ENCODE data around the gene NPFF.
"Not testable (repeated sequence)": the region's sequence is repeated elsewhere in the genome, so short reads cannot be mapped to it uniquely, and the experiment has no call there.

NPFF gene

DNA sequence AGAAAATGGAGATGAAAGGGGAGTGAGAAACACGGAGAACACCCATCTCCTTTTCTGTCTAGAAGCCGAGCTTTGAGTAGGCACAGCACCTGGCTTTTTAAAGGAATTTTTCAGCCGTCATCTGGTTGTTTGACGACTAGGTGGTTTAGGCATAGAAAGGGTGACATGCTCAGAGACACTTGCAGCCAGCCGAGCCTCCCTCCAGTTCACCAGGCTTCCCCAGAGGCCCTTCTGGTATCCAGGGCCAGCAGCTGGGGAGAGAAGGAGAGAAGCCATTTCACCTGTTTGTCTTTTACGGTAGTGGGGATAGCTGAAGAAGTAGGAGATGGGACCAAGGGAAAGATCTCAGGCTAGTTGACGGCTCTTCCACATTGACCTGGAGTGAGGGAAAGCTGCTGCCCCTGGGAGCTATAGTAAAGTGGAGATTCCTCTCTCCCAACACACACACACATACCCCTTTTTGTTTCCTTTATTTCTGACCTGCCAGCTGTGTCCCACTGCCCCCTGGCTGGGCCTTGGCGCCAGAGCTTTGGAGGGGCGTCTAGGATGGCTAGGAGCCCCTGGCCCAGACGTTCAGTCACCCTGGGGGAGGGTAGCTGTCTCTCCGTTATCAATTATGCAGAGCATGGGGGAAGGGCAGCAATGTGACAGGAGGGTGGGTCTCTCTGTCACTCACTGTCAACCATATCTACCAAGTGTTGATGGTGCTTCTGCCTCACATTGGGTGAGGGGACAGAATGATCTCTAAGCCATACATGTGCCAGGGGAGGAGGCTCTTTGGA is 13.5 kb downstream of the NPFF start:
- no peak for DNase-seq

DNA sequence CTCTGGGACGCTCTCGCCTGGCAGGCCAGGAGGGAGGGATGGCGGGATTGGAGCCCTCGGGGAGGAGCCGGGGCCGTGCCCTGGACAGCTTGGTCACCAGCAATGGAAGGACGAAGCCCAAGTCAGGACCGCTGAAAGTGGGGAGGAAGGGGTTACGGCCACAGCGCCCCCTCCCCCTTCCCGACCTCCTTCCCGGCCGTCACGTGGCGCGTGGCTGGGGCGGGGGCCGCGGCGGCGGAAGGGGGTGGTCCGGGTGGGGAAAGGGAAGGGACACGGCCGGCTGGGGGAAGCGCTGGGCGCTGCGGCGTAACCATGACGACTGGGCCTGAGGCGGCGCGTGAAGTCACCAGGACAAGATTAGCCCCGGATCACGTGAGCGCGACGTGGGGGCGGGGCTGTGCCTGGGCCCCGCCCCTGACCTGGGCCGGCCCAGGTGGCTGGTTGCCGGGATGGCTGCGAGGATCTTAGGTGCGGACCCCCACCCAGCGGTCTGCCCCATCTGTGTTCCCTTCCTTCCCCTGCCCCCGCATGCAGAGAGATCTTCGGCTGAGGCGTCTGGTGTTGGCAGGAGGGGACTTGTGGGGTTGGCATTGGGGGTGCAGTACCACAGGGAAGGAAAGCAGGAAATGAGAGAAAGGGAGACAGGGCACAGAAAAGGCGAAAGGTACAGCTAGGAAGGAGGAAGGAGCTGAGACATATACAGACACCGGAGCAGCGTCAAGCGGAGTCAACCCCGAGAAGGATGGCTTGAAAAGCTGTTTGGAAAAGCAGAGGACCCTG is 14.3 kb downstream of the NPFF start:
- DNase-seq, result peak; percentile 81 to 90

DNA sequence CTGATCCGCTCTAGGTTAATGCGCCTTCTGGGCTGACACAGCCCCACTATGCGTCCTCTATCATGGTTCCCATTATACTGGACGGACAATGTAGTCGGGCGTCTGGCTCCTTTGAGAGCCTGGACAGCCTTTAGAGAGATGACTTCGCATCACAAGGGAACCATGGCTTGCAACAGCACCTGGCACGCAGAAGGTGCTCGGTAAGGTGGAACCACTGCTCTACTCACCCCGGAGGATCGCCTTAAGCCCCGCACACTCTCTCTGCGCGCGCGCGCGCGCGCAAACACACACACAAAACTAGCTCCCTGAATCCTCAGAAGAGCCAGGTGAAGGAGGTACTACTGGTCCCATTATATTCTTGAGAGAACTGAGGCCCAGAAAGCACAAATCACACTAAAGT is 15.1 kb downstream of the NPFF start:
- DNase-seq, result no peak

GRCh38 chr12:53489242-53489864 is 17.9 kb downstream of the NPFF start:
- no peak for DNase-seq

DNA sequence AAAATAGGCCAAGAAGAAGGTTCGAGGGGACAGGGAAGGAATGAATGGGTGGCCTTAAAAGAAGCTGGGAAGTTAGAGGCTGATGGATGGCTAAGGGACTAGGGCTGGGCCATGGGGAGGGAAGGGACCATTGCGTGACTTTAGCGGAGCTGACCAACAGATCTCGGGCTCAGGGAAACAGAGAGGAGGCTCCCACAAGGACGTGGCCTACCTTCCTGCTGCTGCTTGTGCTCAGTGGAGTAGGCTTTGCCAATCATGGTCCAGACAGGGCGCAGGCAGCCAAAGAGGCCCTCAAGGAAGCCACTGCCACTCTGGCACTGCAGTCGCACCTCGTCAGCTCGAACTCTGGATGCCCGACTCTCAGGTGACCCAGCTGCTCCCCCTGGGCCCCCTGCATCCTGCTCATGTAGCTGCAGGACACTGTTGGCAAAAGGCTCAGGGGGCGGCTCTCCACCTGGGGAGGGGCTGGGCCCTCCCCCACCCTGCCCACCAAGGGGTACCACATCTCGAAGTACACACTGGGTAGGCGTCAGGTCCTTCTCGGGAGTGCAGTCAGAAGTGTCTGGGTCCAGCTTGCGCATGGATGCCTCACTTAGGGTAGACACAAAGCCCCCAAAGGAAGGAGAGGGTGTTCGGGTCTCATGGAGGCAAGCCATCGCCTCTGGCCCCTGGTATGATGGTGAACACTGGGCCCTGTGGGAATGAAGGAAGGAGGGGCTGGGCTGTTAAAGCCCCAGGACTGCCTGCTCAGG is 20.4 kb downstream of the NPFF start:
- DNase-seq, result no peak

GRCh38 chr12:53485955-53486735 is 21.1 kb downstream of the NPFF start:
- DNase-seq, result no peak

DNA sequence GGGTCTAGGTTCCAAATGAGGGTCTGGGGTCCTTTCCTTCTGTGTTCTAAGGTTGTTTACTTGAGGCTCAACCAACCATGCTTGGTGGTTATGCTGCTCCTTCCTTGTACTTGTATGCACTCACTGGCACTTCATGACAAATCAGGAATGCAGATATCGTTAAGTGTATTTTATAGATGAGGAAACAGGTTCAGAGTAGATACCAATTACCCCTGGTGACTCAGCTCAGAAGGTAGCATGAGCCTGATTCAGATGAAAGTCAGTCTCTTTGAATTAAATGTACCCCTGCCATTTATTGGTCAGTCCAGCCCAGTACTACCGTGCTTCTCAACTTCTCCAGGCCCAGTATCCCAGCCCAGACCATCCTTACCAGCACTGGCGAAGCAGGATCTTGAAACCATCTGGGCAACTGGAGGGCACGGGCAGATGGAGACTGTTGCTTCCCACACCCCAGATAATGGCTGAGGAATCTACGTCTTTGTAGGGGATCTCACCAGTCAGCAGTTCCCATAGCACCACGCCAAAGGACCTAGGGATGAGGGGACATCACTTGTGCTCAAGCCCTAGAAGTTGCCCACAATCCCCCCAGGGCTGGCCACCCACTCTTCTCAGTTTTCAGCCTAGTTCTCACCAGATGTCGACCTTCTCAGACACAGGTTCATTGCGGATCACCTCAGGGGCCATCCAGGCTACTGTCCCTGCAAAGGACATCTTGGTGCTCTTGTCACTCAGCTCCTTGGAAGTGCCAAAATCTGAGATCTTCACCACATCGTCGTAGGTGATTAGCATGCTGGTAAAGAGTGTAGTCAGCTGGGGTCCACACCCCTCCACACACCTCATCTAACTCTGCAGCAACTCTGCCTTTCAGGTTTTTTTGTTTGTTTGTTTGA is 22.4 kb downstream of the NPFF start:
- DNase-seq, result no peak

GRCh38 chr12:53483979-53484377 is 23.3 kb downstream of the NPFF start:
- DNase-seq, result no peak

- DNase-seq, result no peak
These were observed 23.9 kb downstream of the NPFF start for GRCh38 chr12:53483225-53483978.

GRCh38 chr12:53482626-53483168 is 24.6 kb downstream of the NPFF start:
- no peak for DNase-seq

GRCh38 chr12:53481939-53482586 is 25.2 kb downstream of the NPFF start:
- DNase-seq, result no peak

GRCh38 chr12:53481458-53481857 is 25.8 kb downstream of the NPFF start:
- not testable (repeated sequence) for DNase-seq

DNA sequence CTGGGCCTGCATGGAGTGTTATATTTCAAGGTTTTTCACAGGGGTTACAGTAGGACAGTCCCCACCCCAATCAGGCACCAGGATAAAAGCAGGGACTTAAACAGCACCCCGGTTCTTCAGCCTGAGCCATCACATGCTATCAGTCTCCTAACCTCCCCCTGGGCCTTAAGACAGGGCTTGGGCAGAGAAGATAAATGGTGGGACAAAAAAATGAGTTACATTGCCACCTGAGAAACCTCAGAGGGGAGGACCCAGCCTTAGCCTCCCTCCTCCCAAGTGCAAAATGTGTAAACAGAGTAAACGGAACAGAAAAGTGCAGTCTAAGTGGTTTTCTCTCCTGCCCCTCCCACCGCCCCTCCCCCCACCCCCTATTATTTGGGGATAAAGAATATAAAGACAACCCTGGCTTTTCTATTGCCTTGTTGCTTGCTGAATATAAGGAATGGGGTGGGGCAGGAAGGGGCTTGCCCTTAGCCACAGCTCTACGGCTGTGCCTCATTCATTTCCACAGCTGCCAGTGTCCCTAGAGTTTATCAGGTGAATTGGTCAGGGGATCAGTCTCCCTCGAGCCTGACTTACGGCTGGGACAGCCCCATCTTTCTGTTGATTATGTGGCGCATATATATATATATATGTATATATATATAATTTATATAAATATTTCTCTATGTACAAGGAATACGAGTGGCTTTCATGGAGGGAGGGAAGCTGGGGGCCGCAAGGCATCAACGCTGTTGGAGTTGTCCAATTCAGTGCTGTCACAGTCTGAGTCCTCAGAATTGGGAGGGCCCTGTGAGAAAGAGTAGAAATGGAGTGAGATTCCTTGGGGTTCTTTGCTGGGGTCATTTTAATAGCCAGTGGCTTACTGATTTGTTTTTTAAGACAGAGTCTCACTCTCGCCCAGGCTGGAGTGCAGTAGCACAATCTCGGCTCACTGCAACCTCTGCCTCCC is 26.5 kb downstream of the NPFF start:
- DNase-seq, result no peak

DNA sequence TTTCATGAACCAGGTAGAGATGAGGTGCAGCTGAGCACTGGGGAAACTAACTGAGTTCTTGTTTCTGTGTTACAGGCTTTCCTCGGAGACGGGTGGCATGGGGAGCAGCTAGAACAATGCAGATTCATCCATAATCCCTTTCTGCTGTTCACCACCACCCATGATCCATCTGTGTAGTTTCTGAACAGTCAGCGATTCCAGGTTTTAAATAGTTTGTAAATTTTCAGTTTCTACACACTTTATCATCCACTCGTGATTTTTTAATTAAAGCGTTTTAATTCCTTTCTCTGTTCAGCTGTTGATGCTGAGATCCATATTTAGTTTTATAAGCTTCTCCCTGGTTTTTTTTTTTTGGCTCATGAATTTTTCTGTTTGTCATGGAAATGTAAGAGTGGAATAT is 28.0 kb downstream of the NPFF start:
- no peak for DNase-seq

DNA sequence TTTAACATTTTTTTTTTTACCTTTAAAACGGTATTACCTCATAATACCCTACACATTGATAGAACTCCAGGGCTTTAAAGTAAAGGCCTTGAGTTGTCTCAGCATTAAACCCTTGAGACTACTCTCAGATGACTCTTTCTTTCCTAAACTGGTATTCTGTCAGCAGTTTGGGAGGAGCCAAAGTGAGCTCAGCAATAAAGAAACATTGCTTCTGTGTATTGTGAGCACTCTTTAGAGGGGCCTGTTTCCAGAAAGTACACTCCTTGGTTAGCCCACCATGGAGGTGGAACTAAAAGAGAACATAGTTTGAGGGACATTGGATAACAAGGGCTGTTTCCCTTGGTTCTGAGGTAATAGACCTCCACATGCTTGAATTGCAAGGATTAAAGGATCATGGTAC is 28.4 kb downstream of the NPFF start:
- DNase-seq, result no peak

- DNase-seq, result no peak
These were observed 30.5 kb downstream of the NPFF start for GRCh38 chr12:53476769-53477209.

DNA sequence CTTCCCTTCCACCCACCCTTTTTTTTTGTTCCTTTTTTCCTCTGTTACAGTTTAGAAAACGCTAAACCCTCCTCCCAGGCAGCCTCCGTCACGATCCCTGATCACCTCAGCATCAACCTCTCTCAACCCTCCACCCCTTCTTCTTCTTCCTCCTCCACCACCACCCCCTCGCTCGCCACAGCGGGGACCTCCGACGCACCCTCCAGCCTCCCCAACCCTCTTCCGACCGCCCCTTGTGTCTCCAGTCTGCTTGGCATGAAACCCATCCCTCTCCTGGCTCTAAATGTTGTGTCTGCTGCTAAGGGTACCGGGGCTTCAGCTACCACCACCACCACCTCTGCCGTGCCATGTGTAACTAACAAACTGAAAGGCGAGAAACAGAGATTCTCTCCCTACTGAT is 32.5 kb downstream of the NPFF start:
- no peak for DNase-seq

GRCh38 chr12:53474077-53474476 is 33.2 kb downstream of the NPFF start:
- DNase-seq, result no peak
